GM18951 (cell line): ENCODE measurements around the gene C13orf42.

ENCODE experiments used
- POLR2A ChIP-seq: IDR thresholded peaks from 4 replicates; pipeline ENCODE4 v1.6.1; 2011; ENCODE audit warnings: mild to moderate bottlenecking; ENCODE audit not compliant: insufficient read length, insufficient read depth; ENCODE audit errors: extremely low read depth
- in situ Hi-C: fragments of 300-500 bp; cut with MboI; formaldehyde crosslinking; loops from one replicate; pipeline ENCODE4 v1.12.0; 2022; ENCODE audit warnings: low sequenced_read_pairs, mixed read lengths, inconsistent platforms; ENCODE audit not compliant: unreplicated experiment

C13orf42 gene

DNA sequence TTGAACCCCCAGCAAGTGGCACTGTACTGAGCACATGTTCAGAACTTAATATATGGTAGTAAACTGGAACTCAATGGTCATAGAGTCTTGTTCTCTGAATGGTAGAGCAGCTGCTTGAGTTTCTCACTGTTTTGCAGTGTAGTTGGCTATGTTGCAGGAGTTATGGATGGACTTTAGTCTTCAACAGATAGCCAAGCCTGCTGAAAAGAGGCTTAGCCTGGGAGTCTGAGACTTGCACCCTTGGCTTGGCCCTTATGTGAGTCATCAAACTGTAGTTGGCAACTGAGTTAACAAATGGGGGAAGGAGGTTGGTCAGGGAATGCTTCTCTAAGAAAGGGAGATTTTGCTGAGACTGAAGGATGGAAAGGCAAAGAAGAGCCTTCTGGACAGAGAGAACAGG, 62.5 kb downstream of the C13orf42 start:
- no peak for TF ChIP-seq POLR2A

DNA sequence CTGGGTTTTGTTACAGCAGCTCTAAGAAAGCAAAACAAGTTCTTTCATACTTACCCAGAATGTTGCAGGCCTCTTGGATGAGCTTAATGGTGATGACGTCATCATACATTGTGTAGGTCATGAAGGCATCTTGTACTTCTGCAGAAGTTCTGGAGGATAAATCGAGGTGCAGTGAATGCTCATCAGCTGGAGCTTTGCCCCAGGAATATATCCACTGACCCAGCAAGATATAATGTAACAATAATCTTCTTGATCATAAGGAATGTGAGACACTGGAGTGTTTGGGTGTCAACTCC, 63.0 kb downstream of the C13orf42 start:
- no peak for TF ChIP-seq POLR2A
- in situ Hi-C loops = no loop called here

More for the DNA sequence above, 62.5 kb downstream of the C13orf42 start:
- in situ Hi-C loops = no loop called here

DNA sequence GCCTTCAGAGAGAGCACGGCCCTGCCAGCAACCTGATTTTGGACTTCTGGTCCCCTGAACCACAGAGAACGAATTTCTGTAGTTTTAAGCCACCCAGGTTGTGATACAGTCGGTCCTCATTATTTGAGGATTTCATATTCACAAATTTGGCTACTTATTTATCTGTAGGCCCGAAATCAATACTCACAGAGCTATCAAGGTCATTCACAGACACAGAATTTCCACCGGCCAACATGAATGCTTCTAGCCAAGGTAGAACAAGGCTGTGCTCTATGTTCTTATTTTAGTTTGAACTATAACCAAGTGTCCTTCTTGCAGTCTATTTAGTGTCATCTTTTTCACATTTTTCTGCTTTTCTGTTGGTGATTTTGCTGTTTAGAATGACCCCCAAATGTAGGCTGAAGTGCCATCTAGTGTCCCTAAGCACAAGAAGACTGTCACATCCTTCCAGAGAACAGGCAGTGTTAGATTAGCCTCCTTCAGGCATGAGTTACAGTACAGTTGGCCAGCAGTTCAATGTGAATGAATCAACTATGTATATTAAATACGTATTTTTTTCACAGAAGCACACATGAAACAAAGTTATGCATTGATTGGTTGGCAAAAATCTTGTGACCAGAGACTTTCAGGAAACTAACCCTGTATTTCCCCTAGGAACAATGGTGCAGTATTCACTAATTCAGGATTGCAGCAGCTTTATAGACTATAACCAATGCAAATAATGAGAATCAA, 63.5 kb downstream of the C13orf42 start:
- in situ Hi-C loops = no loop called here
- TF ChIP-seq POLR2A = no peak

DNA sequence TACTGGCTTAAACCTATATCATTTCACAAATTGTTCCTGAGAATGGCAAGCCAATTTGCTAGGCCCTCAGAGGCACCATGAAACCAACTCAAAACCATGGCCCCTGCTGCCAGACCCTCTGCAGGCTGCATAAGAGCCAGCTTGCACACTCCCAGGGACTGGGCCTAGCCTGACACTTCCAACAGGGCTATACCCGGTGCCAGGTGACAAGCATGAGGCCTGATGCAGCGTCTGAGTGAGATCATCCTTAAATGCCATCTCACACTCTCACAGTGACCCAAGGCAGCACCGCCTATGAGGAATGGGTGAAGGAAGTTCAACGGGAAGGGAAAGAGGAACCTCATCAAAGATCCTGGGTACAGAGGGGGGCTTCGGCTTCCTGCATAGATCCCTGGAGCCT, 65.6 kb downstream of the C13orf42 start:
- no peak for TF ChIP-seq POLR2A
- in situ Hi-C loops = no loop called here

DNA sequence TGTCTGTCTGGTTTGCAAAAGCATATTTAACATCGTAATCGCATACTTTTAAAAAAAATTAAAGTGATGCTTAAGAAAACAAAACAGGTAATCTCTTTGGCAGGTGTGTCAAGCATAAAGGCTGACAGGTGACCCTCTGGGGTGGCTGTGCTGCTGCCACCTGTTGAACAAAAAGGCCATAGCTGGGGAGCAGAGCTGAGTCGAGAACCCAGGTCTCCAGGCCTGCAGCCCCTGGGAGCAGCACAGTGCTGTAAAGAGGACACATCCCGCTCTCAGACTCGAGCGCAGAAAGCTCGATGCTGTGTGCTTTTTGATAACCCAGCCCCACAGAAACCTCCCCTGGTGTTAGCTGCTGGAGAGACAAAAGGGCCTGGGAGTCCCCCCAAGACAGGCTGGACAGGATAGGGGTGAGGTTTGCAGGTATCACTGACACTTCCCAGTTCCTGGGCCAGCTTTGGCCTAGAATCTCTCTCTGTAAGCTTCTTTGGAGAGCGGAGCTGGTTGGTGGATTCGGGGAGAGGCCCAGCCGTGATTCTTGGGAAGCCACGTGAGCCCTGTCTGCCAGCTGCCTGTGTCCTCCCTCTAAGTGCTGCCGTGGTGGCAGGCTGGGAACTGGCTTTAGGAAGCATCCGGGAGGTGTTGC, 66.9 kb downstream of the C13orf42 start:
- no peak for TF ChIP-seq POLR2A
- in situ Hi-C loops = no loop called here

DNA sequence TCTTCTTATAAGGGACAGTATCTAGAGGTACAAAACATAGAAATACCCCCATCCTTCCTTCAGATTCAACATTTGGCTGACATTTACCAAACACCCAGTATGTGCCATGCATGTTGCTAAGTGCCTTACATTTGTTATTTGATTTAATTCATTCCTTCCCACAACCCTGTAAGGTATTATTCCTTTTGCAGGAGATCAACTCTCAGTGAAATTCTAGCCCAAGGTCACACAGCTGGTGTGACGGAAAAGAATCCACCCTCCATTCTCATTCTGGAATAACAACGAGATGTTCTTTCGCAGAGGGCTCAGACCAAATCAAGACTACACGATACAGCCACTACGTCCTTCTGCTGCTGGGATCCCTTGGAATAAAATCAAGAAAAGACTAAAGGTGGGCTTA, 67.8 kb downstream of the C13orf42 start:
- TF ChIP-seq POLR2A = no peak

DNA sequence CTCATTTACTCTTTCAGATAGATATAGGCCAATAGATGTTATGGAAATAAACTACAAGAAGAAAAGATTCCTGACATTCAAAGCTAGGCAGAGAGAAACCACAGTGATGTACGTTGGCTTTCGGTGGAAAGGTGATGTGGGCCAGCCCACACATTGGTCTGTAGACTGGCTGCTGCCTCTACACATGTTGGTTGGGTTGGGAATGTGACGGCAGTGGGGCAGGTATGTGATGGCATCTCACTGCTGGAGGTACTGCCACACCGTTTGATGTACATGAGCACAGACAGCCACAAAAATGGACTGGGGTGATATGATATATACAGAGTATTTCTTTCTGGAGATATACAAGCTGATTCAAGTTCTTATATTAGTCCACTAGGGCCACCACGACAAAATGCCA, 69.4 kb downstream of the C13orf42 start:
- TF ChIP-seq POLR2A = no peak
- in situ Hi-C loops = no loop called here

More for the DNA sequence above, 67.8 kb downstream of the C13orf42 start:
- in situ Hi-C loops = no loop called here

GRCh38 chr13:51041126-51041525, 69.9 kb downstream of the C13orf42 start:
- TF ChIP-seq POLR2A = no peak
- in situ Hi-C loops = no loop called here

DNA sequence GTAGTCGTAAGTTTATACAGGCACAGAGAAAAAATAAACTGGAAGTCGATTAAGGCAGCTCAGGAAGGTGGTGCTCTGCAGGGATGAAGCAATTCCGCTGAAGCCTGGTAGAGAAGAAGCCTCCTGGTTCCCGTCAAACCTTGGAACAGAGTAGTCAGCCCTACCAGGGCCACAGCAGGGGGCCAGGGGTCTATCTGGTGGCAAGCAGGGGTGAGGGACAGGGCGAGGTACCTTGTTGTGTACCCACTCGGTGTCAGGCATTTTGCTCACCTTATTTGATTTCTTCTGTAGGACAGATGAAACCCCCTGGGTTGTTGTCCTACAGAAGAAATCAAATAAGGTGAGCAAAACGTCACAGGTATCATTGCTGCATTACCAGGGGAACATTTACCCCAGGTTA, 70.6 kb downstream of the C13orf42 start:
- in situ Hi-C loops = no loop called here
- TF ChIP-seq POLR2A = no peak

- TF ChIP-seq POLR2A = no peak
- in situ Hi-C loops = no loop called here
Observed at GRCh38 chr13:51036418-51036817, 74.7 kb downstream of the C13orf42 start.

DNA sequence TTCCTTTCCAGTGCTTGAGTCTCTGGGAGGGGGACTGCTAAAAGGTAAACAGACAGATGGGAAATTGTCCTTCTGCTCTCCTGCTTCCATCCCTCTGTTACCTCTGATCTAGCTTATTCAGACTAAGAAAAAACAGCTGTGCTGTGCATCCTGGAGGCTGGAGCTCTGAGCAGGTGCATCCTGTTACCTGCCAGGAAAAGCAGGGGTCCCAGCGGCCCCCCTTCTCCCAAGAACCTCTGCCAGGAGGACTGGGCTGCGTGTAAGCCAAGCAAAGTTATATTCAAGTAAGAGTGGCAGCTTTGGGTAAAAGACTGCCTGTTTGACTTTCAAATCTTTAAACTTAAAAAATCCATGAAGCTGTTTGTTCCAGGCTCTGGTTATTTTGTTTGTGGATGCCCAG, 75.1 kb downstream of the C13orf42 start:
- TF ChIP-seq POLR2A = no peak
- in situ Hi-C loops = no loop called here

DNA sequence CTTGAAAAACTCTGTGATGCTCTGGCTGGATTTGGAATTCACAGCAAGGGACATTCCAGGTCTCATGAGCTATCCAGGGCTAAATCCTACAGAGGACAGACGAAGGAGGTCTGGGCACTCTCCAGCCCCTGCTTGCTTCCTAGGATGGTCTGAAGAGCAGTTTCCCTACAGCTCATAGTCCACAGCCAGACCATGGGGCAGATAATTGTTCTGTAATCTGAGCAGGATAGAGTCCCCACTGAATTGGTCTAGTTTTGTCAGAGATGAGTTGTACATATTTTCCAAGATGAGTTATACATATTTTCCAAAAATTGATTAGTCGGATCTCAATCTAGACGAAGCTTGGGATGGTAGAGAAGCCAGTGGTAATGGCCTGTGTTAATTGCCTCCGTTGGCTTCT, 75.6 kb downstream of the C13orf42 start:
- no peak for TF ChIP-seq POLR2A
- in situ Hi-C loops = no loop called here

GRCh38 chr13:51034906-51035305, 76.2 kb downstream of the C13orf42 start:
- in situ Hi-C loops = no loop called here
- TF ChIP-seq POLR2A = no peak

GRCh38 chr13:51033421-51034185, 77.5 kb downstream of the C13orf42 start:
- TF ChIP-seq POLR2A = no peak
- in situ Hi-C loops = no loop called here
